Immature natural killer cell (primary cell): ENCODE measurements around the gene MBTD1. TPM values are rescaled to one million over a fixed set of nuclear protein-coding genes. Genes with fewer than 3 reads are reported as not detected.
A peak's percentile ranks its signal among the peaks of the same experiment; 100 is the strongest.
"Not testable (repeated sequence)": the region's sequence is repeated elsewhere in the genome, so short reads cannot be mapped to it uniquely, and the experiment has no call there.

Experiments
- DNase-seq, 3 donors: peaks; one replicate each; pipeline ENCODE4 v3.0.0; 2022; ENCODE audit warnings: mixed read lengths in 1 of 3
- H3K27ac Mint-ChIP-seq, 6 donors: one replicate each; pipeline ENCODE4 v1.8.0; 2020; ENCODE audit warnings: mixed read lengths in 6 of 6, mild to moderate bottlenecking in 5 of 6, inconsistent platforms in 4 of 6, moderate library complexity in 3 of 6
- H3K27me3 Mint-ChIP-seq, 3 donors: one replicate each; pipeline ENCODE4 v1.8.0; 2020 to 2021; ENCODE audit warnings: low read depth in 3 of 3, mild to moderate bottlenecking in 3 of 3, mixed read lengths in 3 of 3, moderate library complexity in 3 of 3, inconsistent platforms in 1 of 3
- H3K36me3 Mint-ChIP-seq, 3 donors: one replicate each; pipeline ENCODE4 v1.8.0; 2020; ENCODE audit warnings: mixed read lengths in 3 of 3, inconsistent platforms in 2 of 3, mild to moderate bottlenecking in 2 of 3
- H3K4me1 Mint-ChIP-seq, 2 donors: one replicate each; pipeline ENCODE4 v1.8.0; 2020; ENCODE audit warnings: inconsistent platforms in 2 of 2, mild to moderate bottlenecking in 2 of 2, mixed read lengths in 2 of 2, moderate library complexity in 1 of 2
- H3K4me3 Mint-ChIP-seq, 5 donors: one replicate each; pipeline ENCODE4 v1.8.0; 2020; ENCODE audit warnings: mild to moderate bottlenecking in 5 of 5, mixed read lengths in 5 of 5, inconsistent platforms in 3 of 5, moderate library complexity in 3 of 5
- H3K9me3 Mint-ChIP-seq, 6 donors: one replicate each; pipeline ENCODE4 v1.8.0; 2020; ENCODE audit warnings: mild to moderate bottlenecking in 6 of 6, mixed read lengths in 6 of 6, inconsistent platforms in 4 of 6, moderate library complexity in 3 of 6
- polyA plus RNA-seq, 3 donors: library from polyadenylated mRNA; unstranded; fragments of 300-500 nt; fragmentation: Illumina TruSeq; gene quantifications; one replicate each; pipeline ENCODE4 v1.2.3, GENCODE V29; 2021

MBTD1 gene
- polyA plus RNA-seq, 3 donors from 2014 or later: 4.0 to 7.6 (median 6.9) TPM

DNA sequence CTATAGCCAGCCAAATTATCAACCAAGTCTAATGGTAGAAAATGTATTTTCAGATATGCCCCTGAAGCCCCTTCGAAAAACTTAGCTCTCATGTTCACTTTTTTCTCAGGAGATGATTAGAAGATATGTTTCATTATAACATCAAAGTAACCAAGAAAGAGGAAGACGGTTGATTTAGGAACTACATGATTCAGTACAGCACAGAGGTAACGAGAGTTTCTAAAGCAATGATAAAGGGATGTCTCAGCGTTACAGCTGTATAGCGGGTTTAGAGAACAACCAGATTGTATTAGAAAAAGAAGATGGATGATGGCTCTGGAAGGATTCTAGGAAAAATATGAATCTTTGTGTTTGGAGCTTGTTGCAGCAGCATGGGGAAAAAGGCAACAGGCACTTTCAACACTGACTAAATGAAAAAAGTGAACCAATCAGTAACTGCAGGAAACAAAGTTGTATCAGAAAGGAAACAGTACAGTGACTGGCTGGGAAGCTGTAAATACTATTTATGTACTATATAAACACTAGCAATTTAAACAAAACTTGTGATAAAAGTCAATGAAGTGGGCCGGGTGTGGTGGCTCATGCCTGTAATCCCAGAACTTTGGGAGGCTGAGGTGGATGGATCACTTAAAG lies 21.5 kb downstream of the MBTD1 start:
- no peak for DNase-seq
- Mint-ChIP-seq H3K36me3 (no peaks in the 10 kb centered on the region), H3K4me3 (no peak overlapping the region), H3K27me3 (peaks cover 0 to 2% (median 0%) of the 10 kb centered on the region in 3 donors), H3K4me1 (peaks cover 36 to 56% of the 10 kb centered on the region in 2 donors), H3K9me3 (no peaks in the 10 kb centered on the region), H3K27ac (peak overlapping the region in 5 of 6 donors; percentile 14 to 59 (median 19))

DNA sequence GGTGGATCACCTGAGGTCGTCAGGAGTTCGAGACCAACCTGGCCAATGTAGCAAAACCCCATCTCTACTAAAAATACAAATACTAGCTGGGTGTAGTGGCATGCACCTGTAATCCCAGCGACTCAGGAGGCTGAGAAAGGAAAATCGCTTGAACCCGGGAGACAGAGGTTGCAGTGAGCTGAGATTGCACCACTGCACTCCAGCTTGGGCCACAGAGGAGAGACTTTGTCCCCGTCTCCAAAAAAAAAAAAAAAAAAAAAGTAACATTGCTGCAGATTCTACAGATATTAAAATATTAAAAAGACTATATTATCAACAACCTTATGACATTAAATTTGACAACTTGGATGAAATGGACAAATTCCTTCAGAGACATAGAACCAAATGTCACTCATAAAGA lies 25.7 kb downstream of the MBTD1 start:
- H3K4me1 Mint-ChIP-seq: peaks cover 25 to 55% of the 10 kb centered on the region in 2 donors
- no peak overlapping the region for H3K27ac Mint-ChIP-seq

DNA sequence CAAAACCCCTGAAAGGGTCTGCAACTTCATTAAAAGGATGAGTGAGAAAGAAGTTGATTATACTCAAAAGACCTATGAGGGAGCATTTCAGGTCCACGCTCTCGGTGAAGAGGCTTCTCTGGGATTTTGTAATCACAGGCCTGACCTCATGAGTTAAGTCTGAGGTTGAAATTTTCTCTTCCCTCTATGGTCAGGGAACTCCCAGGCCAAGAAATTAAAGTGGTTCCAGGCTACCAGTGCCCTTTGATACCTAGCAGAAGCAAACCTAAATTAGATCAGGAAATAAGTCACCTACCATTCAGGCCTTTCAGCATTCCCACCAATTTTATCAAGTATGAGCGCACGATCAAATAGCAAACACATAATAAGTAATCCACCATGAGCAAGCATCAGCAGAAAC lies 27.9 kb downstream of the MBTD1 start:
- no peaks in the 10 kb centered on the region for H3K36me3 Mint-ChIP-seq
- no peak overlapping the region for H3K27ac Mint-ChIP-seq
- peaks cover 0 to 3% (median 2%) of the 10 kb centered on the region in 3 donors for H3K27me3 Mint-ChIP-seq
- H3K4me3 Mint-ChIP-seq: peak overlapping the region in 1 of 5 donors; percentile 4
- H3K4me1 Mint-ChIP-seq: peaks cover 20 to 44% of the 10 kb centered on the region in 2 donors
- no peaks in the 10 kb centered on the region for H3K9me3 Mint-ChIP-seq
- DNase-seq: no peak

More for the DNA sequence above, 25.7 kb downstream of the MBTD1 start:
- no peaks in the 10 kb centered on the region for H3K9me3 Mint-ChIP-seq
- no peak overlapping the region for H3K4me3 Mint-ChIP-seq
- H3K27me3 Mint-ChIP-seq: peaks cover 0 to 3% (median 2%) of the 10 kb centered on the region in 3 donors
- no peaks in the 10 kb centered on the region for H3K36me3 Mint-ChIP-seq
- no peak for DNase-seq

DNA sequence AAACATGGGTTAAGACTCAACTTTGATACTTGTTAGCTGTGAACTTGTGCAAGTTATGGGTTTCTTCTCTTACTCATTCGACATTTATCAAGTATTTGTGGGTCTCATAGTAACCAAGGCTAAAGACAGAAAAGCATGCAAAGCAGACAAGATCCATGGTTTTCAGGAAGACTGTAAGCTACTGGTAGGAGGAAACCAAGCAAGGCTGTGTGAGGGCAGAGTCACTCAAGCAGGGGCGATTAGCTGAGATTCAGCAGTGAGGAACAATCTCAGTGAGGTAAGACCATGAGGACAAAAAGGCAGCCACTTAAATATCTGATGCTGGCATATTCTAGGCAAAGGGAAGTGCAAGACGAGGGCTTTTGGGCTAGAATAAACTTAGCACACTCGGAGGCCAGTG lies 29.5 kb downstream of the MBTD1 start:
- Mint-ChIP-seq H3K36me3 (no peaks in the 10 kb centered on the region), H3K27me3 (peaks cover 0 to 3% (median 2%) of the 10 kb centered on the region in 3 donors), H3K9me3 (no peaks in the 10 kb centered on the region), H3K4me1 (peaks cover 19 to 44% of the 10 kb centered on the region in 2 donors), H3K4me3 (no peak overlapping the region), H3K27ac (peak overlapping the region in 3 of 6 donors; percentile 5 to 65 (median 45))
- DNase-seq: no peak

DNA sequence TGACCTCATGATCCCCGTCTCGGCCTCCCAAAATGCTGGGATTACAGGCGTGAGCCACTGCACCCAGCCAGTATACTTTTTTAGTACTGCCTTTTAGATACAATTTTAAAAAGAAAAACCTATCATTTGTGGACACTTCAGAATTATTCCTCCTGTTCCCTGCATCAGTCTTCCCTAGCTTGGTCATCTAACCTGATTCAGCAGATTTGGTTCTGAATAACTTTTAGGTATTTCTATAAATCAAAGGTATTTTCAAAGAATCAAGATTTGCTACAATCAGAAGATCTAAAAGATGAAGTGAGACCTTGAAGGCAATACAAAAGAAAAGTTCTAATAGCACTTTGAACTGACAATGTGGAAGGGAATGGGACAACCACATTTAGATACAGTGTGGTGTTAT lies 30.0 kb downstream of the MBTD1 start:
- no peak overlapping the region for H3K4me3 Mint-ChIP-seq
- H3K9me3 Mint-ChIP-seq: no peaks in the 10 kb centered on the region
- no peaks in the 10 kb centered on the region for H3K36me3 Mint-ChIP-seq
- no peak for DNase-seq
- H3K27me3 Mint-ChIP-seq: peaks cover 0 to 3% (median 0%) of the 10 kb centered on the region in 3 donors
- peaks cover 21 to 47% of the 10 kb centered on the region in 2 donors for H3K4me1 Mint-ChIP-seq
- peak overlapping the region in 1 of 6 donors; percentile 65 for H3K27ac Mint-ChIP-seq

DNA sequence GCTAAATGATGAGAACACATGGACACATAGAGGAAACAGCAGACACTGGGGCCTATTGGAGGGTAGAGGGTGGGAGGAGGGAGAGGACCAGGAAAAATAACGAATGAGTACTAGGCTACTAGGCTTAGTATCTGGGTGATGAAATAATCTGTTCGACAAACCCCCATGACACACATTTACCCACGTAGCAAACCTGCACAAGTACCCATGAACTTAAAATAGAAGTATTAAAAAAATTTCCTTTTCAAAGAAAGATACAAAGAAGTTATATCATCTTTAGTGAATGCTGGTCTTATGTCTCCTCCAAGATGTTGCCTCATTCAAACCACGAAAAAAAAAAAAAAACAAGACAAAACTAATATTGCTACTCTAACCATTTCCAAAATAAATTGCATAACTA lies 31.7 kb downstream of the MBTD1 start:
- peaks cover 20 to 52% of the 10 kb centered on the region in 2 donors for H3K4me1 Mint-ChIP-seq
- no peak overlapping the region for H3K4me3 Mint-ChIP-seq
- DNase-seq: no peak
- peaks cover under 1 to 3% (median 2%) of the 10 kb centered on the region in 3 donors for H3K27me3 Mint-ChIP-seq
- H3K27ac Mint-ChIP-seq: peak overlapping the region in 1 of 6 donors; percentile 40
- H3K36me3 Mint-ChIP-seq: peaks cover 0 to 5% (median 0%) of the 10 kb centered on the region in 3 donors
- no peaks in the 10 kb centered on the region for H3K9me3 Mint-ChIP-seq

- not testable (repeated sequence) for H3K27me3 Mint-ChIP-seq, H3K9me3 Mint-ChIP-seq, H3K4me3 Mint-ChIP-seq, DNase-seq
- peaks cover 0 to 16% (median 7%) of the 10 kb centered on the region in 3 donors for H3K36me3 Mint-ChIP-seq
- peaks cover 19 to 39% of the 10 kb centered on the region in 2 donors for H3K4me1 Mint-ChIP-seq
- peak overlapping the region in 1 of 6 donors; percentile 55 for H3K27ac Mint-ChIP-seq
These were observed 34.3 kb downstream of the MBTD1 start for GRCh38 chr17:51225523-51225922.

GRCh38 chr17:51224402-51225262 lies 35.2 kb downstream of the MBTD1 start:
- Mint-ChIP-seq H3K4me3 (no peak overlapping the region), H3K36me3 (peaks cover 5 to 21% (median 12%) of the 10 kb centered on the region in 3 donors), H3K27me3 (peaks cover 0 to 3% (median 3%) of the 10 kb centered on the region in 3 donors), H3K4me1 (peaks cover 14 to 31% of the 10 kb centered on the region in 2 donors), H3K9me3 (no peaks in the 10 kb centered on the region), H3K27ac (peak overlapping the region; percentile 27 to 80 (median 50))
- DNase-seq: no peak

DNA sequence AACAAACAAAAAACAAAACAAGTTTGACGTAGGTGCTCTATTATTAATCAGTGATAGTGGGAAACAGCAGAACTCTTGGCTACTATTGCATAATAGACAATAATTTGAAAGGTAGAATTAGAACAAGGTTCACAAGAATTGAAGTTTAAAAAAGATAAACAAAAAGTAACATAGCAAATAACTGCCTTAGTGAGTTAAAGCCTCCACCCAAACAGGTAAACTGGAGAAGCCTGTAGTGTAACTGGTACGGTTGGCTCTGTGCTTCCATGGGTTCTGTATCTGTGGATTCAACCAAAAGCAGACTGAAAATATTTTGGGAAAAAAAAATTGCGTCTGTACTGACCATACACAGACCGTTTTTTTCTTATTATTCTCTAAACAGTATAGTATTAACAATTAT lies 38.5 kb downstream of the MBTD1 start:
- Mint-ChIP-seq H3K27ac (peak overlapping the region in 1 of 6 donors; percentile 34), H3K4me1 (peaks cover 5 to 16% of the 10 kb centered on the region in 2 donors), H3K9me3 (no peaks in the 10 kb centered on the region), H3K4me3 (no peak overlapping the region), H3K36me3 (peaks cover 9 to 34% (median 16%) of the 10 kb centered on the region in 3 donors), H3K27me3 (peaks cover 0 to 3% (median 3%) of the 10 kb centered on the region in 3 donors)
- no peak for DNase-seq

- no peak for DNase-seq
- H3K27ac Mint-ChIP-seq: peak overlapping the region in 2 of 6 donors; percentile 18 to 41
- H3K36me3 Mint-ChIP-seq: peaks cover 9 to 45% (median 16%) of the 10 kb centered on the region in 3 donors
- H3K27me3 Mint-ChIP-seq: peaks cover 0 to 2% (median 0%) of the 10 kb centered on the region in 3 donors
- H3K4me1 Mint-ChIP-seq: no peaks in the 10 kb centered on the region
- H3K9me3 Mint-ChIP-seq: no peaks in the 10 kb centered on the region
- H3K4me3 Mint-ChIP-seq: no peak overlapping the region
These were observed 41.9 kb downstream of the MBTD1 start for GRCh38 chr17:51217946-51218345.

- Mint-ChIP-seq H3K9me3 (no peaks in the 10 kb centered on the region), H3K36me3 (peaks cover 6 to 41% (median 11%) of the 10 kb centered on the region in 3 donors), H3K27ac (peak overlapping the region in 2 of 6 donors; percentile 51), H3K4me1 (no peaks in the 10 kb centered on the region), H3K4me3 (no peak overlapping the region), H3K27me3 (no peaks in the 10 kb centered on the region)
- DNase-seq: no peak
These were observed 44.9 kb downstream of the MBTD1 start for GRCh38 chr17:51214920-51215319.

DNA sequence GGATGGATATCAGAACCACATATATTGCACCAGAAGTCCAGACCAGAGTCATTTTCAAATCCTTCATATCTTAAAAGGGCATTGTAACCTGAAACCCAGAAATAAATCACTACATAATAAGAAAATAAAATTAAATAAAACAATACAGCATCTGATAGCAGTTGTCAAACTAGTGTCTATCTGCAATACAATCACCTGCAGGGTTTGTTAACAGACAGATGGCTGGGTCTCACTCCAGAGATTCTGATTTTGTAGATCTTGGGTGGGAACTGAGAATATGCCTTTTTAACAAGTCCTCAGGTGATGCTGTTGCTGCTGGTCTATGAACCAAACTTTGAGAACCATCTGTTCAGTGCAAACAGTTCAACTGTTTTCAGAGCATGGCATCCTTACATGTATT lies 56.0 kb downstream of the MBTD1 start:
- Mint-ChIP-seq H3K27ac (no peak overlapping the region), H3K27me3 (peaks cover 0 to 1% (median 0%) of the 10 kb centered on the region in 3 donors), H3K36me3 (peaks cover 13 to 39% (median 23%) of the 10 kb centered on the region in 3 donors), H3K4me1 (peaks cover 2 to 9% of the 10 kb centered on the region in 2 donors), H3K4me3 (no peak overlapping the region), H3K9me3 (no peaks in the 10 kb centered on the region)
- no peak for DNase-seq

- DNase-seq: no peak
- Mint-ChIP-seq H3K36me3 (peaks cover 9 to 29% (median 23%) of the 10 kb centered on the region in 3 donors), H3K27ac (peak overlapping the region in 2 of 6 donors; percentile 65 to 76), H3K27me3 (peaks cover 0 to 4% (median 0%) of the 10 kb centered on the region in 3 donors), H3K9me3 (no peaks in the 10 kb centered on the region), H3K4me1 (peaks cover 2 to 9% of the 10 kb centered on the region in 2 donors), H3K4me3 (no peak overlapping the region)
These were observed 59.0 kb downstream of the MBTD1 start for GRCh38 chr17:51200846-51201245.

DNA sequence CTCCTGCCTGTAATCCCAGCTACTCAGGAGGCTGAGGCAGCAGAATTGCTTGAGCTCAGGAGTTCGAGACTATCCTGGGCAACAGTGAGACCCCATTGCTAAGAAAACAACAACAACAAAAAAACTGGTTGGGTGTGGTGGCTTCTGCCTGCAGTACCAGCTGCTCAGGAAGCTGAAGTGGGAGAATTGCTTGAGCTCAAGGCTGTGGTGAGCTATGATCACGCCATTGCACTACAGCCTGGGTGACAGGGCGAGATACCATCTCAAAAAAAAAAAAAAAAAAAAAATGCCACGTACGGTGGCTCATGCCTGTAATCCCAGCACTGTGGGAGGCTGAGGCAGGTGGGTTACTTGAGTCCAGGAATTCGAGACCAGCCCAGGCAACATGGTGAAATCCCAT lies 59.6 kb downstream of the MBTD1 start:
- peaks cover 9 to 26% (median 20%) of the 10 kb centered on the region in 3 donors for H3K36me3 Mint-ChIP-seq
- DNase-seq: peak; percentile 1 to 17 (median 7)
- no peak overlapping the region for H3K4me3 Mint-ChIP-seq
- peak overlapping the region in 2 of 6 donors; percentile 20 to 75 for H3K27ac Mint-ChIP-seq
- H3K27me3 Mint-ChIP-seq: peaks cover 0 to 3% (median 0%) of the 10 kb centered on the region in 3 donors
- peaks cover 2 to 9% of the 10 kb centered on the region in 2 donors for H3K4me1 Mint-ChIP-seq
- H3K9me3 Mint-ChIP-seq: no peaks in the 10 kb centered on the region
